Measurements from ENCODE around the gene PRDM7. TPM values are rescaled to one million over a fixed set of nuclear protein-coding genes. Genes with fewer than 3 reads are reported as not detected.

The PRDM7 gene
- total and polyA plus RNA-seq, 2 of the 8 experiments (the other 6 are each of a cell fraction or from before 2014, with no cell fraction given): 0.02 TPM; not detected in 1

GRCh38 chr16:90016339-90016950 lies 60.7 kb downstream of the PRDM7 start (continued):
- no peak for TF ChIP-seq CHD7 (IDR thresholded peaks at IDR 0.05; ENCODE audit: insufficient replicate concordance, low read length)
- no peak for TF ChIP-seq ATF3 (IDR thresholded peaks at IDR 0.05; ENCODE audit: insufficient read depth, low read depth, low read length)
- TF ChIP-seq SUZ12 (IDR thresholded peaks at IDR 0.05; ENCODE audit: low read length): no peak
- no peak for TF ChIP-seq BCL11A (IDR thresholded peaks at IDR 0.05; ENCODE audit: low read depth in 2 of 2, low read length in 2 of 2)
- TF ChIP-seq JUN (IDR thresholded peaks at IDR 0.05; ENCODE audit: low read depth, low read length): no peak
- no peak for TF ChIP-seq MAFK (IDR thresholded peaks at IDR 0.05; ENCODE audit: low read depth, low read length)
- no peak for TF ChIP-seq JUND (IDR thresholded peaks at IDR 0.05; ENCODE audit: low read length)

Data from H1 (cell line).